ENCODE measurements around the gene SLCO2A1.
"Not testable (repeated sequence)": the region's sequence is repeated elsewhere in the genome, so short reads cannot be mapped to it uniquely, and the experiment has no call there.

Gene SLCO2A1

GRCh38 chr3:134029734-134030378, at the start of gene SLCO2A1:
TSS of gene SLCO2A1 (minus strand) at chr3:134029925. CDS start at chr3:134029802, 123 bp downstream.
- DNase-seq: no peak

DNA sequence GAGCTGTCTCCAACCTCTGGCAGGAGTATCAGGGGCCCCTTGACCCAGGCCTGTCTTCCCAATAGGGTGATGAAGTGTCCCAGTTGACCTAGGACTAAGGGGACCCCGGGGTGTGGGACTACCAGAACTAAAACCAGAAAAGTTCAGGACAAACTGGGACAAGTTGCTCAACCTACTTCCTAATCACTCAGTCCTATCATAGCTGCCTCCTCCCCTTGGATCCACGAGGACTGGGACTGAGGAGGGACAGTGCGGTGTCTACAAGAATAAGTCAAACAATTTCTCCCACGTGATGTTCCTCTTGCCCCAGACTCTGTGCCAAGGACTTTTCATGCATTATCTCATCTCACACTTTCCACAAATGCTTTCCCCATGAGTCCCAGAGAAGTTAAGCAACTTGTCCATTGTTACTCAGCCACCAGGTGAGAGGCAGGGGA, 49.4 kb upstream of the SLCO2A1 start:
- DNase-seq: no peak

DNA sequence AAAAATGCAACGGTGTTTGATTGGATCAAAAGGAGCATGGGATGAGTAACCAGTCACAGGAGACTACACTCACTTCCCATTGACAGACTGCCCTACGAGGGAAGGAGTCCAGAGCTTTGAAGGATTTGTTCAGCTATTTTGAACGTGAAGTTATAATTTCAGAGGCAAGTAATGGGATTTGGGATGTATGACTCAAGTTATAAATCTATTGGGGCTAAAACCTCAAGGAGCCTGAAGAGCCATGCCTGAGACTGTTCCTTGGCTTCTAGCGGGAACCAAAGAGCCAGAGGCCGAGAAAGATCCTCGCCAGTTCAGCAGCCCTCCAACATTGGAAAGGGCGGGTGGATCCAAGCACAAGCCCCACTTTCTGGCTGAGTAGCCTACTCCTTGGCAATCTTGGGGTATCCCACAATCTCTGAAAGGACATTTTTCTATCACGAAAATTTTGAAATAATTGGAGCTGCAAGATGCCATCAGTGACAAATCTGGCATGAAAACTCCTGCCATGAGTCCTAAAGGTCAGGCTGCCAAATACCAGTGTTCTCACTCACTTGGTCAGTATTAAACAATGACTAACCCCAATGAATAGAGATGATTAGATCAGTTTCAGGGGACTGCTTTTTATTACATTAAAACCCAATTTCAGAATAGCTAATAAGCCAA, 48.6 kb upstream of the SLCO2A1 start:
- no peak for DNase-seq

GRCh38 chr3:134077649-134078161, 48.0 kb upstream of the SLCO2A1 start:
- DNase-seq: no peak

GRCh38 chr3:134076851-134077250, 47.1 kb upstream of the SLCO2A1 start:
- no peak for DNase-seq

DNA sequence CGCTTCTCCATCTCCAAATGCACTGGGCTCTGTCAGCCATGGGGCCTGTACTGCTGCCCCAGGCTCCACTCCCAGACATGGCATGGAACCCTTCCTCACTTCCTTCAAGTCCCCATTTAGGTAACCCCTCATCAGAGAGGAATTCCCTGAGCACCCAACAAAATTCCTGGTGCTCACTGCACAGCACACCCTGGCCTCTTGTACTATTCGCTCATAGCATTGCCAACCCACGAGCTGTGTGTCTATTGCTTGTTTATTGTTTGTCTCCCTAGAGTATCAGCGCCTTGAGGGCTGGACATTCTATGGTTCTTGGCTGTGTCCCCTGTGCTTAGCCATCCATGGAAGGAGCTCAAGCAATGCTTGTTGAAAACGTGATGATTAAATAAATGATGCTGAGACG, 46.1 kb upstream of the SLCO2A1 start:
- DNase-seq: no peak

DNA sequence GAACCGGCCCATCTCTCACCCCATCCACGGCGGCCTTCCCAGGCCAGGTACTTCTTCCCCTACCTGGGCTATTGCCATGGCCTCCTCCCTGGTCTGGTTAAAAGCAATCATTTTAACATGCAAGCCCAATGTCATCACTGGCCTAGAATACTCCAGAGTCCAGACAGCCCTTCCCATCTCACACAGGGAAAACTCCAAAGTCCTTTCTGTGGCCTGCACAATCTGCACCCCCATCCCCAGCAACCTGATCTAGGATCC, 45.8 kb upstream of the SLCO2A1 start:
- no peak for DNase-seq

GRCh38 chr3:134074790-134075567, 45.3 kb upstream of the SLCO2A1 start:
- no peak for DNase-seq

- DNase-seq: no peak
Measured at GRCh38 chr3:134074001-134074789, 44.5 kb upstream of the SLCO2A1 start.

DNA sequence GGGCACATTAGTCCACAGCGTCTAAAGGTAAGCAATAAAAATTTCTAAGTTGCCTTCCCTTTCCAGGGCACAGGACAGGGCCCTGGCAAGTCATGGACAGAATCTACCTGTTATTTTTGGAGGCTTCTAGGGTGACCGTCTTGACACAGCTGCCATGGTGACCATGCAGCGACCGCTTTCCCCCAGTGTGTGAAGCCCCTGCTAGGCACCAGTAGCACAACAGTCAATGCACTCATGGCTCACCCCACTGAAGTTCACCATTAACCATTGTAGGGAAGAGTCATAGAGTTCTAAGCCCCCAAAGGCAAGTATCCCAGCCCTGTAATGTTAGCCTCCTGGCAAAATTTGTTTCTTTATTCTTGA, 43.8 kb upstream of the SLCO2A1 start:
- DNase-seq: no peak

DNA sequence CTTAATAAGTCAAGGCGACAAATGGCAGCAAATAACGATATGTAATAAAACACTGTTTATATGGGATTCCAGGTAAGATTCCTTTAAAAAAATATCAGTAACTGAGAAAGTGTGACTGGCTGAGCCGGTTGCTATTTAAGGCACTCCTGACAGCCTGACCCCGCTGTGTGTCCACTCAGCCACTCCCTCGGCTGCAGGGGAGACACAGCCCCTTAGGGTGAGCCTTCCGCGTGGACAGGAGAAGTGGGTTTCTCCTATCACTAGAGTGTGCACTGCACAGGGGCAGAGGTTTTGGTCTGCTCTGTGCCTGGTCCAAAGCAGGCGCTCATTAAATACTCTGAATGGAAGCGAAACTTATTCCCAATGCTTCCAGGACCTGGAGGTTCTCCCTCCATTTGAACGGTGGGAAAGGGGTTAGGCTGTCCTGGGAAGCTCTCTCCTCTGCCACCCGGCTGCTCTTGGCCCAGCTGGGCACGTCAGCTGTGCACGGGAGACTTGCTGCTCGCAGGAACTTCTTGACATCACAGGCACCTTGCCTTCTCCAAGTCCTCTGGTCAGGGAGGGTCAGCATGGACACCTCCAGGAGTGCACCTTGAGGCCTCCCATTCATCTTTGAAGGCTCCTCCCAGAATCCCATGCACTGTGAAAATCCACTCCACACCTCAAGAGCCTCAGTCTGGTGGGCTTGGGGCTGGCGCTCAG, 43.3 kb upstream of the SLCO2A1 start:
- no peak for DNase-seq

DNA sequence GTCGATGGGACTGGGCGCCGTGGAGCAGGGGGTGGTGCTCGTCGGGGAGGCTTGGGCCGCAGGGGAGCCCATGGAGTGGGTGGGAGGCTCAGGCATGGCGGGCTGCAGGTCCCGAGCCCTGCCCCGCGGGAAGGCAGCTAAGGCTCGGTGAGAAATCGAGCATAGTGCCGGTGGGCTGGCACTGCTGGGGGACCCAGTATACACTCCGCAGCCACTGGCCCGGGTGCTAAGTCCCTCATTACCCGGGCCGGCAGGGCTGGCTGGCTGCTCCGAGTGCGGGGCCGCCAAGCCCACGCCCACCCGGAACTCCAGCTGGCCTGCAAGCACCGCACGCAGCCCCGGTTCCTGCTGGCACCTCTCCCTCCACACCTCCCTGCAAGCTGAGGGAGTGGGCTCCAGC, 40.6 kb upstream of the SLCO2A1 start:
- DNase-seq: not testable (repeated sequence)

DNA sequence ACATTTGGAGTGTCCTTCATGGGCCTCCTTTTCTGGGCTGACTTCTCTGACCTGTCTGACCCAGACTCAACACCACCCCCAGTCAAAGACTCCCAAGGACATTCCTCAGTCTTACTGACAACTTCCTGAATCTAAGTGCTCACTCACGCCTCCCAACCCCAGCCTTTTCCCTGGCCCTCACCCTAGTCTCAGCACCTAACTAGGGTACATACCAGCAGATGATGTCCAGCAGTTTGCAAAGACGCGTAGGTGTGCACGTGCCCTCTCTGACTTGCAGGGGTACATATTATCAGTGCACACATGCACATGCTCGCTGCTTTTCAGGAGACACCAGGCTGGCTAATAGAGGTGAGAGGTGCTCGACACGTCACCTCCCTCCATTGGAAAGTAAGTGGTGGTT, 38.7 kb upstream of the SLCO2A1 start:
- DNase-seq: no peak

DNA sequence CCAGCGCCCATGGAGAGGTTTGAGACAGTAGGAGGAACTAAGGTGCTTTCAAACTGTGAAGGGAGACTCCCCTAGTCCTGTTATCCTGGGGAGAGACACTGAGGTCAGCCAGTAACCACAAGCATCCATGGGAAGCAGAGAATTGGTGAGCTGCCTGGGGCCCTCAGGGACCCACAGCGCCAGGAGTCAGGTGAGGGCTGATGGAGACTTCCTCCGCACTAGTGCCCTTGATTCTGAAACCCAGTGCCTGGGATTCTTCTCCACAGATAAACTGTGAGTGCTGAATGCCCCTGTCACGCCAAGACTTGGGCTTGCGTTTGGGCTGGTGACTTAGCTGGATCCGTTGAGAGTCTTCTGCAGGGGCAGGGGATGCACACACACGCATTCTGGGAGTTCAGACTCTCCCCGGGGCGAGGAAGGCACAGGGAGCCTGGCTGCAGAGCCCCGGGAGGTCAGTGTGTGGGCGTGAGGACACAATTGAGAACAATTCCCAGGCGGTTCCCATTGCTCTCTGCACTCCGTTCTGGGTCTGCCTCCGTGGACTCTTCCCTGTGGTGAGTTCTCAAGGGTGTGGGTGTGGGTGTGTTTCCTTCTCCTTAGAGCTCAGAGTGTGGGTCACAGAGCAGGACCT, 37.9 kb upstream of the SLCO2A1 start:
- no peak for DNase-seq

DNA sequence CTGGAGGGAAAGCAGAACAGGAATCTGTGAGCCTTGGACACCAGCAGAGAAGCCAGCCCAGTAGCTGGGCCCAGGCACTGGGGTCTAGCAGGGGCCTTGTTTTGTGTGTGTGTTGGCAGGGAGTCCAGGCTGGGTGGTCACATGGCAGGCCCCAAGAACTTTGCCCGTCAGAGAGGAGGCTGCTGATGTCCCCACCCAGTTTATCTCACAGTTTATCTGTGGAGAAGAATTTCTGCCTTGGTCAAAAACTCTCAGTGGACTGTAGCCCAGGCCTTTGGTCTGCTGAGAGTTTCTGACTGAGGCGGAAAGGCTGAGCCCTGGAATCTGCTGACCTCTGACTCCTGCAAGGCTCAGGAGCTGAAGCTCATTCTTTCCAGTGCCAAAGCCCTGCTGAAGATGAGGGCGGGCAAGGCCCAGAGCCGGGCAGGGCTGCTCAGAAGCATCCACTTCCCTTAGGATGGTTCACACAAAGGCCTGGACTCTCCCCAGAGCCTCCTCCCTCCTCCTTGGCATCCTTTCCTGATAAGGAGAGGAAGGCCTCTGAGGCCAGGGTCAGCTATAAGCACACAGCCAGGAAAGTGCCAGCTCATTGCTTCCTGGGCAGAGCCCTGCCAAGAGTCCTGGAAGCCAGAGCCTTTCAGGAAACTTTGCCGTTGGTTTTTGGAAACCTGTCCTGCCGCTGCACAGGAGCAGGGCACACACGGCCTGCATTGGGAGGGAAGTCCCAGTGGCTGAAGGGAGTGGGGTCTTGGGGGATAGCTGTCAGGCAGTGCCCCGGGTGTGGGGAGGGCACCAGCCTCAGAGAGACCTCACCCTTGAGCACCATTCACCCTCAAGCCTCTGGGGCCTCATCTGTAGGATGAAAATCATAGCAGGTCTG, 37.2 kb upstream of the SLCO2A1 start:
- no peak for DNase-seq

GRCh38 chr3:134066158-134066541, 36.4 kb upstream of the SLCO2A1 start:
- no peak for DNase-seq

GRCh38 chr3:134065252-134066157, 35.8 kb upstream of the SLCO2A1 start:
- no peak for DNase-seq

- DNase-seq: no peak
Measured at GRCh38 chr3:134064081-134064480, 34.4 kb upstream of the SLCO2A1 start.

DNA sequence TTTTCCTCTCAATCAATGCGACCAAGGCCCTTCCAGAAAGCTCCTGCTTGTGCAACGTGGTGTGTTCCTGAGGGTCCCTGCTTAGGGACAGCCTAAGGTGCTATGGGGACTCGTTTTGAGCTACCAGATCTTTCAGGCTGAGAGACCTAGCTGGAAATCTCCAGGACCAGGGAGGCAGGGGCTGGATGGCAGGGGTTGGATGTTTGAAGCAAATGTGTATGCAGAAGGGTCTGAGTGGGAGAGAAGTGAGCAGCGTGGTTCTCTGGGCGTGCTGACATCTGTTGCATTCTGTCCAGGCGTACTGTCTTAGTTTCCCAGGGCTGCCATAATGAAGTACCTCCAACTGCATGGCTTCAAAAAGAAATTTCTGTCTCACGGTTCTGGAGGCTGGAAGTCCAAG, 31.7 kb upstream of the SLCO2A1 start:
- no peak for DNase-seq

Data from DMS153 (cell line).